SU-DHL-6 (cell line): ENCODE results near the gene TPD52L1.

Experiments
- H2AFZ ChIP-seq: fragments of 200-600 bp; sonication (generic); 2 replicates; pipeline ENCODE4 v1.6.1; 2014; ENCODE audit warnings: low read depth, mild to moderate bottlenecking, moderate library complexity, mixed read lengths, antibody characterized with exemption, low read length; ENCODE audit not compliant: severe bottlenecking
- H3F3A ChIP-seq: fragments of 200-600 bp; shearing (Covaris generic); 2 replicates; pipeline ENCODE4 v1.6.0; 2016; ENCODE audit warnings: antibody characterized with exemption, mild to moderate bottlenecking; ENCODE audit not compliant: insufficient read depth
- H3K27ac ChIP-seq: fragments of 200-600 bp; sonication (generic); 2 replicates; pipeline ENCODE4 v1.5.1; 2016; ENCODE audit warnings: low read depth, mild to moderate bottlenecking, low read length, moderate library complexity, mixed read lengths
- H3K27me3 ChIP-seq: fragments of 200-600 bp; sonication (generic), shearing (Covaris generic); 2 replicates; pipeline ENCODE4 v1.6.0; 2014; ENCODE audit warnings: mild to moderate bottlenecking, low read length
- H3K36me3 ChIP-seq: fragments of 200-600 bp; sonication (generic); 2 replicates; pipeline ENCODE4 v1.6.1; 2014; ENCODE audit warnings: mild to moderate bottlenecking, low read length, mixed read lengths
- H3K4me2 ChIP-seq: fragments of 300-600, 200-600 bp; shearing (Covaris generic), sonication (generic); 2 replicates; pipeline ENCODE4 v1.6.0; 2014; ENCODE audit warnings: low read length, low read depth, mild to moderate bottlenecking; ENCODE audit not compliant: poor library complexity, severe bottlenecking
- H3K4me3 ChIP-seq: fragments of 200-600 bp; sonication (generic); 2 replicates; pipeline ENCODE4 v1.5.1; 2014; ENCODE audit warnings: antibody characterized with exemption, low read length, mild to moderate bottlenecking, mixed read lengths; ENCODE audit not compliant: insufficient read depth, poor library complexity, severe bottlenecking
- H3K79me2 ChIP-seq: fragments of 200-600 bp; sonication (generic); 2 replicates; pipeline ENCODE4 v1.6.1; 2014; ENCODE audit warnings: mild to moderate bottlenecking, low read length, moderate library complexity; ENCODE audit not compliant: insufficient read depth
- H3K9ac ChIP-seq: fragments of 200-600 bp; sonication (generic); 2 replicates; pipeline ENCODE4 v1.7.0; 2014; ENCODE audit warnings: mild to moderate bottlenecking, low read length
- H3K9me2 ChIP-seq: fragments of 200-600 bp; sonication (generic); replicated peaks from 2 replicates; pipeline ENCODE4 v1.6.1; 2014; ENCODE audit warnings: low read length; ENCODE audit not compliant: insufficient read depth
- H3K9me3 ChIP-seq: fragments of 200-600 bp; sonication (generic); 2 replicates; pipeline ENCODE4 v1.6.1; 2014; ENCODE audit warnings: low read length, mixed read lengths; ENCODE audit not compliant: insufficient read depth
- H4K20me1 ChIP-seq: fragments of 200-600 bp; sonication (generic); 2 replicates; pipeline ENCODE4 v1.6.1; 2014; ENCODE audit warnings: low read depth, mild to moderate bottlenecking, antibody characterized with exemption, low read length, moderate library complexity, mixed read lengths
- EZH2phosphoT487 ChIP-seq: fragments of 200-600 bp; sonication (generic), shearing (Covaris generic); conservative IDR thresholded peaks from 2 replicates; pipeline ENCODE4 v1.6.1; 2018; ENCODE audit warnings: mild to moderate bottlenecking, antibody characterized with exemption, low read length, moderate library complexity, mixed read lengths
- TF ChIP-seq, protein P1 (sequence below): fragments of 200-600 bp; sonication (generic); IDR thresholded peaks from one replicate; pipeline ENCODE4 v1.5.1; 2017; ENCODE audit warnings: antibody characterized with exemption, mild to moderate bottlenecking, low read length, moderate library complexity; ENCODE audit not compliant: insufficient read depth, poor library complexity, severe bottlenecking

Gene TPD52L1

GRCh38 chr6:125210667-125211066 is 57.1 kb downstream of the TPD52L1 start:
- TF ChIP-seq EZH2phosphoT487, result no peak
- TF ChIP-seq, protein P1, sequence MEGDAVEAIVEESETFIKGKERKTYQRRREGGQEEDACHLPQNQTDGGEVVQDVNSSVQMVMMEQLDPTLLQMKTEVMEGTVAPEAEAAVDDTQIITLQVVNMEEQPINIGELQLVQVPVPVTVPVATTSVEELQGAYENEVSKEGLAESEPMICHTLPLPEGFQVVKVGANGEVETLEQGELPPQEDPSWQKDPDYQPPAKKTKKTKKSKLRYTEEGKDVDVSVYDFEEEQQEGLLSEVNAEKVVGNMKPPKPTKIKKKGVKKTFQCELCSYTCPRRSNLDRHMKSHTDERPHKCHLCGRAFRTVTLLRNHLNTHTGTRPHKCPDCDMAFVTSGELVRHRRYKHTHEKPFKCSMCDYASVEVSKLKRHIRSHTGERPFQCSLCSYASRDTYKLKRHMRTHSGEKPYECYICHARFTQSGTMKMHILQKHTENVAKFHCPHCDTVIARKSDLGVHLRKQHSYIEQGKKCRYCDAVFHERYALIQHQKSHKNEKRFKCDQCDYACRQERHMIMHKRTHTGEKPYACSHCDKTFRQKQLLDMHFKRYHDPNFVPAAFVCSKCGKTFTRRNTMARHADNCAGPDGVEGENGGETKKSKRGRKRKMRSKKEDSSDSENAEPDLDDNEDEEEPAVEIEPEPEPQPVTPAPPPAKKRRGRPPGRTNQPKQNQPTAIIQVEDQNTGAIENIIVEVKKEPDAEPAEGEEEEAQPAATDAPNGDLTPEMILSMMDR, result no peak
- Histone ChIP-seq H4K20me1 (no peaks in the 10 kb centered on the region), H3K79me2 (no peaks in the 10 kb centered on the region), H3F3A (no peaks in the 10 kb centered on the region), H2AFZ (no peak overlapping the region), H3K9me3 (no peaks in the 10 kb centered on the region), H3K9ac (no peak overlapping the region), H3K27ac (no peak overlapping the region), H3K9me2 (no peaks in the 10 kb centered on the region; the same call in 1 of the 2 replicates), H3K4me2 (no peak overlapping the region), H3K4me3 (no peak overlapping the region), H3K36me3 (no peaks in the 10 kb centered on the region), H3K27me3 (0 out of 2 replicates have a peak, but pooled peaks cover 3% of the 10 kb centered on the region)

DNA sequence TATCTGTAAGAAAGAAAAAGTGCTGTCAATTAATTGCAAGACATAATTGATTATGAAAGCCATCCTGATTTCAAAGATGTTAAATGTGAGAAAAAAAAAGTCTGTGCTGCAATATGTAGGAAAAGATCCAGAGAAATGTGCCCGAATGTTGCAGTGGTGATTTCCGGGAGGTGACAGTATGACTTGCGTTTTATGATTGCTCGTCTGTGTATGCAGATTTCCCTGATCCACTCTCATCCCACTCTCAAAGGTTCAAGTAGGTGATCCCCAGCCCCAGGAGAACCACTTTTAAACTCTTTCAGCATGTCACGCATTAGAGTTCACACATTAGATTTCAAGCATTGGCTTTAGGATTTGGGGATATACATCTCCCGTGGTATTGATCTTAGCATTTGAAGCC is 57.8 kb downstream of the TPD52L1 start:
- Histone ChIP-seq H3F3A (no peaks in the 10 kb centered on the region), H3K4me3 (no peak overlapping the region), H3K27me3 (0 out of 2 replicates have a peak, but pooled peaks cover 3% of the 10 kb centered on the region), H3K27ac (no peak overlapping the region), H4K20me1 (no peaks in the 10 kb centered on the region), H3K79me2 (no peaks in the 10 kb centered on the region), H3K9ac (no peak overlapping the region), H3K36me3 (no peaks in the 10 kb centered on the region), H3K9me2 (no peaks in the 10 kb centered on the region; the same call in 1 of the 2 replicates), H2AFZ (no peak overlapping the region), H3K9me3 (no peaks in the 10 kb centered on the region), H3K4me2 (no peak overlapping the region)
- TF ChIP-seq, protein P1, result no peak
- TF ChIP-seq EZH2phosphoT487, result no peak

DNA sequence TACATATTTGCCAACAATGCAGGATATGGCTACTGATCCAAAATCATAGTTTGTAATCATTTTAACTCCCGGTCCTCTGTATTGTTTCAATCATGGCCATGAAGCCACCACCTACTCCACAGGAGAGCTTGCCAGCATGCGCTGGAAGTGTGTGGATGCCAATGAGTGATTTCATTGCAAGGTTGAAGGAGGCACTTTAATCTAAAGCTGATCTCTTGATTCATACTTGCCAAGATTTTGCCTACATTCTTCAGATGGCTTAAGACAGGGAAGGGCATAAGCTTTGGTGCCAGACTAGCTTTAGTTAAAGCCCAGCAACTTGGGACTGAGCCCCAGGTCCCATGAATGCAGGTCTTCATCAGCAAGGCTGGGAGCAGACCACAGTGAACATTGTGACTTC is 58.8 kb downstream of the TPD52L1 start:
- H3F3A ChIP-seq, result no peaks in the 10 kb centered on the region
- 0 out of 2 replicates have a peak, but pooled peaks cover 3% of the 10 kb centered on the region for H3K27me3 ChIP-seq
- H3K79me2 ChIP-seq, result no peaks in the 10 kb centered on the region
- no peak for TF ChIP-seq EZH2phosphoT487
- TF ChIP-seq, protein P1, result no peak
- H3K4me2 ChIP-seq, result no peak overlapping the region
- no peak overlapping the region for H3K4me3 ChIP-seq
- H2AFZ ChIP-seq, result no peak overlapping the region
- H3K27ac ChIP-seq, result no peak overlapping the region
- no peaks in the 10 kb centered on the region for H3K36me3 ChIP-seq
- no peak overlapping the region for H3K9ac ChIP-seq
- no peaks in the 10 kb centered on the region for H4K20me1 ChIP-seq
- H3K9me3 ChIP-seq, result no peaks in the 10 kb centered on the region
- no peaks in the 10 kb centered on the region; the same call in 1 of the 2 replicates for H3K9me2 ChIP-seq
